WERI-Rb-1 (cell line): ENCODE data around the gene GRIK3.

ENCODE experiments used
- DNase-seq: peaks from one replicate; pipeline ENCODE4 v3.0.0-alpha.2; 2020
- H3K27ac ChIP-seq: fragments of 250-450 bp; sonication (Bioruptor Pico); 2 replicates; pipeline ENCODE4 v1.5.1; 2020; ENCODE audit warnings: mild to moderate bottlenecking, moderate library complexity
- H3K27me3 ChIP-seq: fragments of 250-450 bp; sonication (Bioruptor Pico); 2 replicates; pipeline ENCODE4 v1.5.1; 2021; ENCODE audit warnings: mild to moderate bottlenecking, low read depth, moderate library complexity; ENCODE audit not compliant: insufficient read depth, severe bottlenecking
- H3K36me3 ChIP-seq: fragments of 250-450 bp; sonication (Bioruptor Pico); 2 replicates; pipeline ENCODE4 v1.5.1; 2020; ENCODE audit warnings: mild to moderate bottlenecking, moderate library complexity
- H3K4me3 ChIP-seq: 2 replicates; pipeline ENCODE4 v1.5.1; 2011; ENCODE audit warnings: low read depth, mild to moderate bottlenecking, control low read depth, low read length
- H3K9me3 ChIP-seq: fragments of 250-450 bp; sonication (Bioruptor Pico); 2 replicates; pipeline ENCODE4 v1.5.1; 2021; ENCODE audit warnings: mild to moderate bottlenecking, moderate library complexity; ENCODE audit not compliant: severe bottlenecking
- CTCF ChIP-seq: IDR thresholded peaks from 2 replicates; pipeline ENCODE4 v1.5.1; 2011; ENCODE audit warnings: low read depth, mild to moderate bottlenecking, control low read depth, inconsistent platforms, low read length

GRIK3 gene

GRCh38 chr1:36794460-36794859 is 239.9 kb downstream of the GRIK3 start:
- Histone ChIP-seq H3K9me3 (peaks cover 4% of the 10 kb centered on the region), H3K27ac (no peak overlapping the region; the same call in 1 of the 2 replicates), H3K36me3 (no peaks in the 10 kb centered on the region), H3K4me3 (no peak overlapping the region), H3K27me3 (no peaks in the 10 kb centered on the region)
- DNase-seq = no peak
- TF ChIP-seq CTCF = no peak

DNA sequence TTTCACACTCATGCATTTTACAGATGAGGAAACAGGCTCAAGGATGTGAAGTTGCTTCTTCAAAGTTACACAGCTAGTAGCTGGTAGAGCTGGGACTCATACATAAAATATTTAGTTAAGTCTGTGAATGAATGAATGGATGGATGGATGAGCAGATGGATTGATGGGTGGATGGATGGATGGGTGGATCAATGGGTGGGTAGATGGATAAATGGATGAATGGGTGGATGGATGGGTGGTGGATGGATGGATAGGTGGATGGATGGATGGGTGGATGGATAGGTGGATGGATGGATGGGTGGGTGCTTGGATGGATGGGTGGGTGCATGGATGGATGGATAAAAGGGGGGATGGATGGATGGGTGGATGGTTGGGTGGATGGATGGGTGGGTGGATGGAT is 240.9 kb downstream of the GRIK3 start:
- Histone ChIP-seq H3K36me3 (no peaks in the 10 kb centered on the region), H3K27me3 (no peaks in the 10 kb centered on the region), H3K9me3 (peaks cover 4% of the 10 kb centered on the region), H3K27ac (no peak overlapping the region), H3K4me3 (no peak overlapping the region)
- no peak for DNase-seq
- no peak for TF ChIP-seq CTCF

- no peaks in the 10 kb centered on the region for H3K36me3 ChIP-seq
- no peak overlapping the region for H3K27ac ChIP-seq
- peaks cover 4% of the 10 kb centered on the region for H3K9me3 ChIP-seq
- H3K4me3 ChIP-seq = no peak overlapping the region
- no peaks in the 10 kb centered on the region for H3K27me3 ChIP-seq
- no peak for DNase-seq
- TF ChIP-seq CTCF = no peak
Measured at GRCh38 chr1:36792292-36792691, 242.0 kb downstream of the GRIK3 start.

DNA sequence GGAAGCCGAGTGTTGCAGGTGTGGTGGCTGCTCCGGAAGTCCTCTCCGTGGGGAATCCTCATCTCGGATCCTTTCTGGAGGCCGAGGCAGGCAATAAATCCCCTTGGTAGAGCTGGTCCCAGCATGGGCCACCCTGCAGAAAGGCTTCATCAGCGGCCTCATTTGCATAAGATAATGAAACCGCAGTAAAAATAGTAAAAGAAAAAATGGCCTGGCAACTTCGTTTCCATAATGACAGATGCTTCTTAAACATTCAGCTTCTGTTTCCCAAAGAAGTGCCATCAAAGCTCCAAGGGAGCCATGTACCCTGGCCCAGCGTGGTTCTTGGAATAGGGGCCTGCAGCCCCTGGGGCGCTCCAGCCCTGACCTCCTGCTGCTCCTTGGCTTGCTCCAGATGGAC is 244.1 kb downstream of the GRIK3 start:
- Histone ChIP-seq H3K4me3 (no peak overlapping the region), H3K36me3 (no peaks in the 10 kb centered on the region), H3K27ac (no peak overlapping the region), H3K27me3 (no peaks in the 10 kb centered on the region), H3K9me3 (peaks cover 4% of the 10 kb centered on the region)
- no peak for DNase-seq
- TF ChIP-seq CTCF = no peak

- Histone ChIP-seq H3K4me3 (no peak overlapping the region), H3K36me3 (no peaks in the 10 kb centered on the region), H3K9me3 (peaks cover 4% of the 10 kb centered on the region), H3K27me3 (no peaks in the 10 kb centered on the region), H3K27ac (no peak overlapping the region)
- DNase-seq = no peak
- TF ChIP-seq CTCF = 0 out of 2 replicates have a peak, but pooled peaks have one; percentile 4
Measured at GRCh38 chr1:36789535-36789934, 244.8 kb downstream of the GRIK3 start.

DNA sequence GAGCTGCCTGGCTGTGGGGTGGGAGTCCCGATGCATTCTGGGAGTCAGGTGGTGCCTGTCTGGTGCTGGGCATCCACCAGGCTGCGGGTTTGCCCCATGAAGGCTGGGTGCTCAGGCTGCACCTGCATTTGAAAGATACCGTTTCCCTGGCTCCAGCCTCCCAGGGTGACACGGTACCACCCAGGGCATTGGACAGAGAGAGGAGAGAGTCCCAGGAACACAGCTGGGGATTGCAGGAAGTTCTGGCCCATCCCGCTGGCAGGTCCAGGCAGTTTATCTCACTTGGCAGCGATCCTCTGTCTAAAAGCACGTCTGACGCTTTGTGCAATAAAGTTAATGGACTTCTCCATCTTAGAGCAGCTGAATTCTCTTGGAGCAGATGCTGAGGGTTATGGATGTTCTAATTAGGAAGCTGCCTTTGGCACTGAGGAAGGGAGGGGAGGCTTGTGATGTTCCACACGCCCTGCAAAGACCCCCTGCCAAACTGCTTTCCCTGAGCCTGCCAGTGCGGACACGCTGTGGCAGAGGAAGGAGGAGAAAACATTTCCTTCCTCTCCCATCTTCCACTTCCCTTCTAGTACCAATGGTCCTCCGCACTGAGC is 246.9 kb downstream of the GRIK3 start:
- H3K36me3 ChIP-seq = no peaks in the 10 kb centered on the region
- no peak for DNase-seq
- no peak for TF ChIP-seq CTCF
- no peak overlapping the region for H3K27ac ChIP-seq
- H3K4me3 ChIP-seq = no peak overlapping the region
- no peaks in the 10 kb centered on the region for H3K27me3 ChIP-seq
- H3K9me3 ChIP-seq = peaks cover 4% of the 10 kb centered on the region
